Osteocyte (in vitro differentiated cells): ENCODE results near the gene AANAT. TPM values are rescaled to one million over a fixed set of nuclear protein-coding genes. Genes with fewer than 3 reads are reported as not detected.
A peak's percentile ranks its signal among the peaks of the same experiment; 100 is the strongest.

ENCODE experiments used
- DNase-seq: peaks from one replicate; pipeline ENCODE4 v3.0.0; 2021; ENCODE audit warnings: mixed read lengths; ENCODE audit not compliant: unreplicated experiment; ENCODE audit errors: extremely low spot score
- H3K27ac Mint-ChIP-seq: one replicate; pipeline ENCODE4 v1.8.0; 2021; ENCODE audit warnings: mild to moderate bottlenecking, mixed read lengths; ENCODE audit not compliant: unreplicated experiment
- H3K27me3 Mint-ChIP-seq: one replicate; pipeline ENCODE4 v1.8.0; 2021; ENCODE audit warnings: mixed read lengths; ENCODE audit not compliant: unreplicated experiment
- H3K36me3 Mint-ChIP-seq: one replicate; pipeline ENCODE4 v1.8.0; 2021; ENCODE audit warnings: mixed read lengths; ENCODE audit not compliant: unreplicated experiment
- H3K4me1 Mint-ChIP-seq: one replicate; pipeline ENCODE4 v1.8.0; 2021; ENCODE audit warnings: mixed read lengths; ENCODE audit not compliant: unreplicated experiment
- H3K4me3 Mint-ChIP-seq: one replicate; pipeline ENCODE4 v1.8.0; 2021; ENCODE audit warnings: mild to moderate bottlenecking, moderate library complexity, mixed read lengths; ENCODE audit not compliant: unreplicated experiment
- H3K9me3 Mint-ChIP-seq: one replicate; pipeline ENCODE4 v1.8.0; 2021; ENCODE audit warnings: mixed read lengths; ENCODE audit not compliant: unreplicated experiment
- total RNA-seq: library from RNA; stranded (reverse); gene quantifications from 2 replicates; pipeline ENCODE4 v1.2.1, GENCODE V29; 2021
- TF ChIP-seq, protein P1 (sequence below): fragments of 200-600 bp; sonication (generic); IDR thresholded peaks from 2 replicates; pipeline ENCODE4 v1.5.0; 2021; ENCODE audit warnings: antibody characterized with exemption, mild to moderate bottlenecking, moderate library complexity

Gene AANAT
- total RNA-seq, 1 donor from 2014 or later: not detected

DNA sequence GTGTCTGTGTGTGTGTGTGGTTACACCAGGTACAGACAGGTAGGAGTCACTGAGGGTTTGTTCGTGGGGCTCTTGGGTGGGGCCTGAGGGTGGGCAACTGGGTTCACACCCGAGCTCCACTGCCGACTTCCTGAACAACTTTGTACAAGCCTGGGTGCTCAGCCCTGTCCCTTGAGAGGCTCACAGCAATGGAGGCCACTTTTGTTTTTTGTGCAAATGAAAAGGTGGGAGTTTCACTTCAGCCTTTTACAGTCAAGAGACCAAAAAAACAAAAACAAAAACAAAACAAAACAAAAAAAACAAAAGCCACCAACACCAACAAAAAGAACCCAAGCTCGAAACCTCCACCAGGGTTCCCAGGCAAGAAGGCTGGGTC, 31.5 kb downstream of the AANAT start:
- TF ChIP-seq, protein P1, sequence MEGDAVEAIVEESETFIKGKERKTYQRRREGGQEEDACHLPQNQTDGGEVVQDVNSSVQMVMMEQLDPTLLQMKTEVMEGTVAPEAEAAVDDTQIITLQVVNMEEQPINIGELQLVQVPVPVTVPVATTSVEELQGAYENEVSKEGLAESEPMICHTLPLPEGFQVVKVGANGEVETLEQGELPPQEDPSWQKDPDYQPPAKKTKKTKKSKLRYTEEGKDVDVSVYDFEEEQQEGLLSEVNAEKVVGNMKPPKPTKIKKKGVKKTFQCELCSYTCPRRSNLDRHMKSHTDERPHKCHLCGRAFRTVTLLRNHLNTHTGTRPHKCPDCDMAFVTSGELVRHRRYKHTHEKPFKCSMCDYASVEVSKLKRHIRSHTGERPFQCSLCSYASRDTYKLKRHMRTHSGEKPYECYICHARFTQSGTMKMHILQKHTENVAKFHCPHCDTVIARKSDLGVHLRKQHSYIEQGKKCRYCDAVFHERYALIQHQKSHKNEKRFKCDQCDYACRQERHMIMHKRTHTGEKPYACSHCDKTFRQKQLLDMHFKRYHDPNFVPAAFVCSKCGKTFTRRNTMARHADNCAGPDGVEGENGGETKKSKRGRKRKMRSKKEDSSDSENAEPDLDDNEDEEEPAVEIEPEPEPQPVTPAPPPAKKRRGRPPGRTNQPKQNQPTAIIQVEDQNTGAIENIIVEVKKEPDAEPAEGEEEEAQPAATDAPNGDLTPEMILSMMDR: no peak
- H3K4me3 Mint-ChIP-seq: peak overlapping the region; percentile 10
- peaks cover 57% of the 10 kb centered on the region for H3K4me1 Mint-ChIP-seq
- no peak for DNase-seq
- peak overlapping the region; percentile 85 for H3K27ac Mint-ChIP-seq
- H3K9me3 Mint-ChIP-seq: no peaks in the 10 kb centered on the region
- H3K27me3 Mint-ChIP-seq: no peaks in the 10 kb centered on the region
- no peaks in the 10 kb centered on the region for H3K36me3 Mint-ChIP-seq

DNA sequence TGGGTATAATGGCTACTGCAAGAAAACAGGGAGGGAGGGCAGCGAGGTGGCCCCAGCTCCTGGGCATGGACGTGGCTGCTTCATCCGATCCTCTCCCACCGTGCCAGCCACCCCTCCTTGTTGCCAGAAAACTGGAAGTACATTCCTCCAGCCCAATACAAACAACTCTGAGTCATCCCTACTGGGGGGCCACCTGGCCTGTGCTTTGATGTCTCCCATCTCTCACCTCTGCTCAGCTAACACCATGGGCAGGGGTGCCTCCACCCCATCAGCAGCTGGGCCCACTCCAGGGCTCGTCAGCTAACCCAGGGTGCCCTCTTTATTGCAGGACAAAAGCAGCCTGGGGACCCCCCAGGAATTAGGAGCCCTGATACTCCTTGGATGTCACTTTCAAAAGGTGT, 31.9 kb downstream of the AANAT start:
- H3K4me1 Mint-ChIP-seq: peaks cover 54% of the 10 kb centered on the region
- no peak overlapping the region for H3K4me3 Mint-ChIP-seq
- peak overlapping the region; percentile 85 for H3K27ac Mint-ChIP-seq
- TF ChIP-seq, protein P1: no peak
- no peaks in the 10 kb centered on the region for H3K36me3 Mint-ChIP-seq
- DNase-seq: no peak
- H3K9me3 Mint-ChIP-seq: no peaks in the 10 kb centered on the region
- no peaks in the 10 kb centered on the region for H3K27me3 Mint-ChIP-seq

DNA sequence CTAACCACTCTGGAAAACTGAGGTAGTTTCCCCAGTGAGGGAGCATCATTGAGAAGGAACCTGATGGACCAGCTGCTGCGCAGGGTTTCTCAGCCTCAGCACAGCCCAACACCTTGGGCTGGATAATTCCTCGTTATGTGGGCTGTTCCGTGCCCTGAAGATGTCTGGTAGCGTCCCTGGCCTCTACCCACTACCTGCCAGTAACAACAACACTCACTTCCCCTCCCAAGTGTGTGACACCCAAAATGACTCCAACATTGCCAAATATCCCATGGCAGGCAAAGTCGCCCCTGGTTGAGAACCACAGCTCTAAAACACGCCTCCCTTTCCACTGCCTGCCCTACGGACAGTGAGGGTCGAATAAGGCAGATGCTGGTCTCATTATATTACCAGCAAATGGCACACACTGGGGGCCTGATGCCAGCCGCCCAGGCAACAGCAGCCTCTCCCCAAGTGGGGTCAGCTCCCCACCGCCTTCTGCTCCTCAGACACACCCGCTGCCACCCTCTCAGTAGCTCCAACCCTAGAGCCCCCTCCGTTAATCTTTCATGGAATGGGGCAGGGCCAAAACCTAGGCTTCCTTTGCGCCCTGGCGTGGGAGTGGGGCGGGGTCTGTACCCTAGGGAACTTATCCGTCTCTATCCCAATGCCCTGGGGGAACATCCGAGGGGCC, 32.8 kb downstream of the AANAT start:
- H3K9me3 Mint-ChIP-seq: no peaks in the 10 kb centered on the region
- peak overlapping the region; percentile 68 for H3K27ac Mint-ChIP-seq
- H3K4me1 Mint-ChIP-seq: peaks cover 54% of the 10 kb centered on the region
- TF ChIP-seq, protein P1: no peak
- H3K36me3 Mint-ChIP-seq: no peaks in the 10 kb centered on the region
- H3K4me3 Mint-ChIP-seq: peak overlapping the region; percentile 70
- no peaks in the 10 kb centered on the region for H3K27me3 Mint-ChIP-seq
- no peak for DNase-seq

DNA sequence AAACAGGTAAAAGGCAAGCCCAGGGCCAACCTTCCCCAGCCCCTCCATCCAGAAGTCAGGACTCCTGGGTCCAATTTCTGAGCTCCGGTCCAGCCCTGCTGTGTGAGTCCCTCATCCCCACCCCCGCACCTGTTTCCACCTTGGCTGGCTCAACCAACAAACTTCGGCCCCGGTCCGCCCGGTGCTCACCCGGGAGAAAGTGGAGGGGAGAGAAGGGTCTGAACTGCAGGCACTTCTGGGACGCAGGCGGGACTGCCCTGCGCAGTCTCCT, 33.3 kb downstream of the AANAT start:
- Mint-ChIP-seq H3K27ac (no peak overlapping the region), H3K9me3 (no peaks in the 10 kb centered on the region), H3K4me1 (peaks cover 53% of the 10 kb centered on the region), H3K27me3 (no peaks in the 10 kb centered on the region), H3K4me3 (peak overlapping the region; percentile 70), H3K36me3 (no peaks in the 10 kb centered on the region)
- DNase-seq: no peak
- TF ChIP-seq, protein P1: no peak

DNA sequence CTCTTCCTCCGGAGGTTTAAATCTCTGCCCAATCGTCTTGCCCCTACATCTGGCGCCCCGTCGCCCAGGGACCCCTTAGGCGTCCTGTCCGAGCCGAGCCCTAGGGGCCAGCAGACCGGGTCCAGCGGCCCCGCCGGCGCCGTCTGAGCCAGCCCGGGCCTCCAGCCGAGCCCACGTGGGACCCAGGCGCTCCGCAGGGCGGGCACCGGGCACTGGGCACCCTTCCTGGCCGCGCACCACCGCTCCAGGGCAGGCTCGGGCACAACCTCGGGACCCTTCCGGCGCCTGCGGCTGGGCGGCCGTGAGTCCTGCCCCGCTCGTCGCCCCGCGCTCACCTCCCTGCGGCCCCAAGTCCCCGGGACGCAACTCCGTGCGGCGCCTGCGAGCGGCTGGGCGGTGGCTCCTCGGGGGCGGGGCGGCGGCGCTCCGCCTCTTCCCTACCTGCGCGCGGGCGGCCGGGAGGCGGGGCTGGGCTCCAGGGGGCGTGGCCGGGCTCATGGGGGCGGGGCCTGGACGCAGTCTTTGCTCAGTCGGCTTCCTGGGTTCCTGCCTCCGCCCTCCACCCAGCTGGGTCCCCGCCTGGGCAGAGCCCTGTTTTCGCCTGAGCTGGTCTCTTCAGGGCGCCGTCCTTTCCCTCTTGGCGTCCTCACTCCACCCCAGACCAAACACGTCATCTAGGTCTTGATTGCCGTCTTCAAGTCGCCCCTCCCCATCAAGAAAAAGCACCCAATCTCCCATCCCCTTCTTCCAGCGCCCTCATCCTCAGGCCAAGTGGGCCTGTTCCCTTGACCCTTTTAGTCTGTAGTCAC, 33.8 kb downstream of the AANAT start, which contains the start of gene RHBDF2:
Gene RHBDF2, minus strand, starts transcription at position 406 of the 809 bp plus-strand sequence. CDS start 19,899 bp downstream, outside the sequence.
- H3K27me3 Mint-ChIP-seq: no peaks in the 10 kb centered on the region
- peak within 1 kb of the TSS; percentile 81 for H3K4me3 Mint-ChIP-seq
- TF ChIP-seq, protein P1: no peak
- no peaks in the 10 kb centered on the region for H3K36me3 Mint-ChIP-seq
- peak; percentile 94 for DNase-seq
- no peaks in the 10 kb centered on the region for H3K9me3 Mint-ChIP-seq
- H3K4me1 Mint-ChIP-seq: peaks cover 51% of the 10 kb centered on the region
- peak within 1 kb of the TSS; percentile 89 for H3K27ac Mint-ChIP-seq
